ENCODE data around the gene ADRB2.

The ADRB2 gene

GRCh38 chr5:148834689-148835088 is 8.3 kb downstream of the ADRB2 start:
- Histone ChIP-seq H3K36me3 (ENCODE audit: insufficient read depth) (no peaks in the 10 kb centered on the region), H3K4me3 (IDR thresholded peaks at IDR 0.05; ENCODE audit: insufficient read depth, low read depth, low read length) (no peak overlapping the region), H2AFZ (ENCODE audit: low read depth) (no peak overlapping the region), H3K27me3 (ENCODE audit: insufficient read depth, low read depth) (no peaks in the 10 kb centered on the region), H3K4me1 (ENCODE audit: low read depth, poor library complexity, severe bottlenecking) (peaks cover 64% of the 10 kb centered on the region), H3K4me2 (peak overlapping the region; percentile 99), H3K9ac (peak overlapping the region; percentile 90), H3K79me2 (ENCODE audit: insufficient read depth, low read depth) (peaks cover 92% of the 10 kb centered on the region), H3K27ac (peak overlapping the region; percentile 99), H4K20me1 (ENCODE audit: insufficient read depth) (no peaks in the 10 kb centered on the region)
- TF ChIP-seq CTCF (conservative IDR thresholded peaks at IDR 0.05; ENCODE audit: low read depth, low read length), result no peak

GRCh38 chr5:148836272-148837250 is 10.2 kb downstream of the ADRB2 start:
- no peaks in the 10 kb centered on the region for H3K27me3 ChIP-seq (ENCODE audit: insufficient read depth, low read depth)
- H3K4me3 ChIP-seq (IDR thresholded peaks at IDR 0.05; ENCODE audit: insufficient read depth, low read depth, low read length), result no peak overlapping the region
- peak overlapping the region; percentile 99 for H3K27ac ChIP-seq
- H3K4me1 ChIP-seq (ENCODE audit: low read depth, poor library complexity, severe bottlenecking), result peaks cover 83% of the 10 kb centered on the region
- H3K79me2 ChIP-seq (ENCODE audit: insufficient read depth, low read depth), result peaks cover 92% of the 10 kb centered on the region
- H2AFZ ChIP-seq (ENCODE audit: low read depth), result no peak overlapping the region
- H4K20me1 ChIP-seq (ENCODE audit: insufficient read depth), result no peaks in the 10 kb centered on the region
- no peak for TF ChIP-seq CTCF (conservative IDR thresholded peaks at IDR 0.05; ENCODE audit: low read depth, low read length)
- H3K36me3 ChIP-seq (ENCODE audit: insufficient read depth), result no peaks in the 10 kb centered on the region
- peak overlapping the region; percentile 90; the same call in 1 of the 2 replicates for H3K9ac ChIP-seq
- peak overlapping the region; percentile 99 for H3K4me2 ChIP-seq

- H3K4me3 ChIP-seq (IDR thresholded peaks at IDR 0.05; ENCODE audit: insufficient read depth, low read depth, low read length), result no peak overlapping the region
- H4K20me1 ChIP-seq (ENCODE audit: insufficient read depth), result no peaks in the 10 kb centered on the region
- no peaks in the 10 kb centered on the region for H3K36me3 ChIP-seq (ENCODE audit: insufficient read depth)
- peak overlapping the region; percentile 99; the same call in 1 of the 2 replicates for H3K27ac ChIP-seq
- no peaks in the 10 kb centered on the region for H3K27me3 ChIP-seq (ENCODE audit: insufficient read depth, low read depth)
- no peak overlapping the region for H3K9ac ChIP-seq
- TF ChIP-seq CTCF (conservative IDR thresholded peaks at IDR 0.05; ENCODE audit: low read depth, low read length), result no peak
- H3K4me1 ChIP-seq (ENCODE audit: low read depth, poor library complexity, severe bottlenecking), result peaks cover 87% of the 10 kb centered on the region
- peaks cover 92% of the 10 kb centered on the region for H3K79me2 ChIP-seq (ENCODE audit: insufficient read depth, low read depth)
- H3K4me2 ChIP-seq, result peak overlapping the region; percentile 99; the same call in 1 of the 2 replicates
- no peak overlapping the region for H2AFZ ChIP-seq (ENCODE audit: low read depth)
Observed at GRCh38 chr5:148837383-148837782, 11.0 kb downstream of the ADRB2 start.

GRCh38 chr5:148838357-148838756 is 11.9 kb downstream of the ADRB2 start:
- Histone ChIP-seq H3K4me3 (IDR thresholded peaks at IDR 0.05; ENCODE audit: insufficient read depth, low read depth, low read length) (no peak overlapping the region), H2AFZ (ENCODE audit: low read depth) (no peak overlapping the region), H3K27me3 (ENCODE audit: insufficient read depth, low read depth) (no peaks in the 10 kb centered on the region), H3K9ac (no peak overlapping the region), H3K4me1 (ENCODE audit: low read depth, poor library complexity, severe bottlenecking) (peaks cover 91% of the 10 kb centered on the region), H3K79me2 (ENCODE audit: insufficient read depth, low read depth) (peaks cover 92% of the 10 kb centered on the region), H3K4me2 (peak overlapping the region; percentile 99; the same call in 1 of the 2 replicates), H3K27ac (peak overlapping the region; percentile 99), H4K20me1 (ENCODE audit: insufficient read depth) (no peaks in the 10 kb centered on the region), H3K36me3 (ENCODE audit: insufficient read depth) (no peaks in the 10 kb centered on the region)
- no peak for TF ChIP-seq CTCF (conservative IDR thresholded peaks at IDR 0.05; ENCODE audit: low read depth, low read length)

All from KMS-11 (cell line).